NCI-H2227 treated with DMSO at 0.1 percent for 48 hours (cell line): ENCODE data around the gene PMFBP1.

Experiments
- DNase-seq: peaks from one replicate; lab custom pipeline; 2025; lab: John Stamatoyannopoulos, UW

Gene PMFBP1

GRCh38 chr16:72188541-72188940 is 16.6 kb upstream of the PMFBP1 start:
- DNase-seq = no peak

- DNase-seq = no peak
Observed at GRCh38 chr16:72187551-72187950, 15.6 kb upstream of the PMFBP1 start.

- DNase-seq = no peak
Observed at GRCh38 chr16:72182976-72183375, 11.0 kb upstream of the PMFBP1 start.

GRCh38 chr16:72179204-72179970 is 7.4 kb upstream of the PMFBP1 start:
- DNase-seq = no peak

- no peak for DNase-seq
Observed at GRCh38 chr16:72174726-72175125, 2.8 kb upstream of the PMFBP1 start.

- DNase-seq = no peak
Observed at GRCh38 chr16:72173997-72174396, 2.0 kb upstream of the PMFBP1 start.

GRCh38 chr16:72171236-72171635 is 719 bp downstream of the PMFBP1 start:
- DNase-seq = no peak

- no peak for DNase-seq
Observed at GRCh38 chr16:72169708-72170107, 2.2 kb downstream of the PMFBP1 start.

GRCh38 chr16:72168365-72168764 is 3.6 kb downstream of the PMFBP1 start:
- DNase-seq = no peak

GRCh38 chr16:72166954-72167561 is 4.9 kb downstream of the PMFBP1 start:
- DNase-seq = no peak

- no peak for DNase-seq
Observed at GRCh38 chr16:72166151-72166550, 5.8 kb downstream of the PMFBP1 start.

GRCh38 chr16:72164691-72165090 is 7.3 kb downstream of the PMFBP1 start:
- DNase-seq = no peak

GRCh38 chr16:72162105-72162692 is 9.8 kb downstream of the PMFBP1 start:
- DNase-seq = no peak

GRCh38 chr16:72159801-72160200 is 12.2 kb downstream of the PMFBP1 start:
- DNase-seq = no peak

GRCh38 chr16:72159386-72159785 is 12.6 kb downstream of the PMFBP1 start:
- no peak for DNase-seq

- no peak for DNase-seq
Observed at GRCh38 chr16:72149676-72150464, 22.1 kb downstream of the PMFBP1 start.

GRCh38 chr16:72142476-72142875 is 29.5 kb downstream of the PMFBP1 start:
- DNase-seq = no peak

GRCh38 chr16:72139908-72140307 is 32.0 kb downstream of the PMFBP1 start:
- no peak for DNase-seq

- no peak for DNase-seq
Observed at GRCh38 chr16:72138064-72138572, 33.8 kb downstream of the PMFBP1 start.

- no peak for DNase-seq
Observed at GRCh38 chr16:72137380-72138063, 34.4 kb downstream of the PMFBP1 start.

GRCh38 chr16:72134507-72134906 is 37.4 kb downstream of the PMFBP1 start:
- no peak for DNase-seq

- no peak for DNase-seq
Observed at GRCh38 chr16:72132726-72133125, 39.2 kb downstream of the PMFBP1 start.
